OCI-LY3 (cell line): ENCODE results near the gene SFSWAP.

ENCODE experiments used
- EZH2phosphoT487 ChIP-seq: fragments of 200-600 bp; shearing (Covaris generic); IDR thresholded peaks from 2 replicates; pipeline ENCODE4 v1.6.1; 2018; ENCODE audit warnings: antibody characterized with exemption, mixed run types, low read depth
- TF ChIP-seq, protein P1 (sequence below): fragments of 200-600, 300-600 bp; sonication (generic); IDR thresholded peaks from 2 replicates; pipeline ENCODE4 v1.5.1; 2014; ENCODE audit warnings: antibody characterized with exemption, low read length, low read depth

DNA sequence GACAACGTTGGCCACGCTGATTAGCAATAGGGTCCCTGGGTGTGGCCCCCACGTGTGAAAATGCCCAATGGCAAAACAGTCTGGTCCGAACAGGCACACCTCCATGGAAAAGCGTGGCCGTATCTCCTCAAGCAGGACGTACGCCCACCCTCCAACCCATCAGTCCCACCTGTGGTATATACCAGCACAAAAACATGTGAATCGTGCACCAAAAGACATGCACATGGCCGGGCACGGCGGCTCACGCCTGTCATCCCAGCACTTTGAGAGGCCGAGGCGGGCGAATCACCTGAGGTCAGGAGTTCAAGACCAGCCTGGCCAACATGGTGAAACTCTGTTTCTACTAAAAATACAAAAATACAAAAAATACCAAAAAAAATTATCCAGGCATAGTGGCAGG lies 14.9 kb upstream of the SFSWAP start:
- TF ChIP-seq, protein P1, sequence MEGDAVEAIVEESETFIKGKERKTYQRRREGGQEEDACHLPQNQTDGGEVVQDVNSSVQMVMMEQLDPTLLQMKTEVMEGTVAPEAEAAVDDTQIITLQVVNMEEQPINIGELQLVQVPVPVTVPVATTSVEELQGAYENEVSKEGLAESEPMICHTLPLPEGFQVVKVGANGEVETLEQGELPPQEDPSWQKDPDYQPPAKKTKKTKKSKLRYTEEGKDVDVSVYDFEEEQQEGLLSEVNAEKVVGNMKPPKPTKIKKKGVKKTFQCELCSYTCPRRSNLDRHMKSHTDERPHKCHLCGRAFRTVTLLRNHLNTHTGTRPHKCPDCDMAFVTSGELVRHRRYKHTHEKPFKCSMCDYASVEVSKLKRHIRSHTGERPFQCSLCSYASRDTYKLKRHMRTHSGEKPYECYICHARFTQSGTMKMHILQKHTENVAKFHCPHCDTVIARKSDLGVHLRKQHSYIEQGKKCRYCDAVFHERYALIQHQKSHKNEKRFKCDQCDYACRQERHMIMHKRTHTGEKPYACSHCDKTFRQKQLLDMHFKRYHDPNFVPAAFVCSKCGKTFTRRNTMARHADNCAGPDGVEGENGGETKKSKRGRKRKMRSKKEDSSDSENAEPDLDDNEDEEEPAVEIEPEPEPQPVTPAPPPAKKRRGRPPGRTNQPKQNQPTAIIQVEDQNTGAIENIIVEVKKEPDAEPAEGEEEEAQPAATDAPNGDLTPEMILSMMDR: no peak
- no peak for TF ChIP-seq EZH2phosphoT487
